Activated CD4-positive, alpha-beta T cell treated with anti-CD3 and anti-CD28 coated beads, Interleukin-2, amount 50 U/mL, for 24 hours (primary cell): ENCODE data around the gene AGBL5.

Experiments
- DNase-seq, 2 donors: peaks; one replicate each; pipeline ENCODE4 v3.0.0-alpha.2; 2020; ENCODE audit warnings: low read depth in 1 of 2, low spot score in 1 of 2

AGBL5 gene

GRCh38 chr2:27050996-27051901 lies at the start of gene AGBL5:
Gene AGBL5 (plus strand): TSS chr2:27051668. CDS start chr2:27052959, 1,291 bp downstream.
- peak; percentile 94 to 95 for DNase-seq

- DNase-seq: no peak
These were observed 49.5 kb upstream of the AGBL5 start for GRCh38 chr2:27001950-27002349.

DNA sequence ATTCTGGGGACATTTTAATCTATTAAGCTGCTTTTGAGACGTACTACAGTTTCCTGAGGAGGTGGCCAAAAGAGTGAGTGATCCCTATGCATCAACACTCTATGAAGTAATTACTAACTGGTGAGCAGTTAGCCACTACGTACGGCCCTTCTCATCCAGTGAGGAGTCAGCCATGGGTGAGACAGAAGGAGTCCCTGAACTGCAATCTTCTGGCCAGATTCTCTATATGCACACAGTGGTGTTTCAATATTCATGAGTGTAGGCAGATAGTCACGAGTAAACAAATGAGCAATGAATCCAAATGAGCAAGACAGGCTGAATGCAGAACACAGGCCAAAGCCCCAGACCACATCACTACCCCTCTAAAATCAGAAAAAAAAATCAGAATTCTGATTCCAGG lies 48.5 kb upstream of the AGBL5 start:
- DNase-seq: no peak

GRCh38 chr2:27003857-27004256 lies 47.6 kb upstream of the AGBL5 start:
- DNase-seq: no peak

DNA sequence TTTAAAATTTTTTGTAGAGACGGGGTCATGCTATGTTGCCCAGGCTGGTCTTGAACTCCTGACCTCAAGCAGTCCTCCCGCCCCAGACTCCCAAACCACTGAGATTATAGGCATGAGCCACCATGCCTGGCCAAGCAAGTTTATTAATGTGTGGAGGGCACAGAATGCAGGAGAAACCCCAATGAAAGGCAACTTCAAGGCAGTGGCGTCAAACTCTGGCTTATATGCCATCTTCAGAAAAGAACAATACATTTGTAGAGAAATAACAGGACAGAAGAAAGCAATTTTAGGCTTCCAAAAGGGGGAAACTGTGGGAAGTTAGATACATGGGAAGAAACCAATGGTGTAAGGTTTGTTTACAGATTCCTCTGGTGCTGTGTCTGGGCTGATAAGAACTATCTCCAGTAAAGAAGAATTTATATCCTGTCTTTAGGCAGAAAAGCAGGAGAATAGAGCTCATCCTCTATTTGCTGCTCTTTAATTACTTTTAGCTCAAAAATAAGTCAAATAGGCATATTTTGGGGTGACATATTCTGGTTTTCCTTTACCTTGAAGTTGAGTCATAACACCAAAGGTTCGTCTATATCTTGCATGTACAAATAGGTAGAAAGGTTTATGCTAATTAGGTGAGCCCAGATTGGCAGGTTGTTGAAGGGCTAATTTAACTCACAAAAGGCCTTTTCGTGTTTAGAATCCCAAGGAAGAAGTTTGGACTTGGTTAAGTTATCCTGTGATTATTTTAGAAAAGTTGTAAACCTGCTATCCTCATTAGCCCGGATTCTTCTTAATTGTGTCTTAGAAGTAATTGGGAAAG lies 44.7 kb upstream of the AGBL5 start:
- no peak for DNase-seq

- DNase-seq: no peak
These were observed 43.8 kb upstream of the AGBL5 start for GRCh38 chr2:27007416-27008374.

- DNase-seq: no peak
These were observed 42.8 kb upstream of the AGBL5 start for GRCh38 chr2:27008678-27009077.

DNA sequence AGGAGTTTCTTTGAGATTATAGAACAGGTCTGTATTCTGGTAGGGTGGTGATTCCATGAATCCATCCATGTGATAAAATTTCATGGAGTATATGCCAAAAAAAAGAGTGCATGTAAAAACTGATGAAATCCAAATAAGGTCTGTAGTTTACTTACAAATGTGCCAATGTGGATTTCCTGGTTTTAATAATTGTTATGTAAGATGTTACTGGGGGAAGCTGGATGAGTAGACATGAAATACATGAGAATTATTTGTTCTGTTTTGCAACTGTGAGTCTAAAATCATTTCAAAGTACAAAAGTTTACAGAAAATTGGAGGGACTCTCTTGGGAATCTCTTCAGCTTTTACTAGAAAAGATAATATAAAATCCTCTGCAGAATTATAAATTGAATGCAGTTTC lies 42.4 kb upstream of the AGBL5 start:
- no peak for DNase-seq

- no peak for DNase-seq
These were observed 41.8 kb upstream of the AGBL5 start for GRCh38 chr2:27009716-27010115.

DNA sequence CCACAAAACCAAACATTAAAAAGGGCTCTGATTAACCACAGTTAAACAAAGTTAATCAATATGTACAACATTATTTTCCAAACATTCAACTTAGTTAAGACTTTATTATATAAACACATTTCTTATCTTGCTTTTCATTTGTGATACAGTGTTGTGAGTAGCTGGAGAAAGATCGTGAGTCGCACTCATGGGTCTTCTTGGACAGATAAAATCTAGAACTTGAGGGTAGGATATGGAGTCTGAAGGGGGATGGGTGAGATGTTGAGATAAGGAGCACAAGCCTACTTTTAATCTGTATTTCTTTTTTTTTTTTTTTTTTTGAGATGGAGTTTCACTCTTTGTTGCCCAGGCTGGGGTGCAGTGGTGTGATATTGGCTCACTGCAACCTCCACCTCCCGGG lies 41.3 kb upstream of the AGBL5 start:
- no peak for DNase-seq

GRCh38 chr2:27013738-27014137 lies 37.7 kb upstream of the AGBL5 start:
- no peak for DNase-seq

GRCh38 chr2:27014771-27015433 lies 36.6 kb upstream of the AGBL5 start:
- no peak for DNase-seq

GRCh38 chr2:27016801-27017325 lies 34.6 kb upstream of the AGBL5 start:
- peak in 1 of 2 donors; percentile 39 for DNase-seq

- no peak for DNase-seq
These were observed 33.3 kb upstream of the AGBL5 start for GRCh38 chr2:27018142-27018541.

GRCh38 chr2:27019459-27019858 lies 32.0 kb upstream of the AGBL5 start:
- no peak for DNase-seq

DNA sequence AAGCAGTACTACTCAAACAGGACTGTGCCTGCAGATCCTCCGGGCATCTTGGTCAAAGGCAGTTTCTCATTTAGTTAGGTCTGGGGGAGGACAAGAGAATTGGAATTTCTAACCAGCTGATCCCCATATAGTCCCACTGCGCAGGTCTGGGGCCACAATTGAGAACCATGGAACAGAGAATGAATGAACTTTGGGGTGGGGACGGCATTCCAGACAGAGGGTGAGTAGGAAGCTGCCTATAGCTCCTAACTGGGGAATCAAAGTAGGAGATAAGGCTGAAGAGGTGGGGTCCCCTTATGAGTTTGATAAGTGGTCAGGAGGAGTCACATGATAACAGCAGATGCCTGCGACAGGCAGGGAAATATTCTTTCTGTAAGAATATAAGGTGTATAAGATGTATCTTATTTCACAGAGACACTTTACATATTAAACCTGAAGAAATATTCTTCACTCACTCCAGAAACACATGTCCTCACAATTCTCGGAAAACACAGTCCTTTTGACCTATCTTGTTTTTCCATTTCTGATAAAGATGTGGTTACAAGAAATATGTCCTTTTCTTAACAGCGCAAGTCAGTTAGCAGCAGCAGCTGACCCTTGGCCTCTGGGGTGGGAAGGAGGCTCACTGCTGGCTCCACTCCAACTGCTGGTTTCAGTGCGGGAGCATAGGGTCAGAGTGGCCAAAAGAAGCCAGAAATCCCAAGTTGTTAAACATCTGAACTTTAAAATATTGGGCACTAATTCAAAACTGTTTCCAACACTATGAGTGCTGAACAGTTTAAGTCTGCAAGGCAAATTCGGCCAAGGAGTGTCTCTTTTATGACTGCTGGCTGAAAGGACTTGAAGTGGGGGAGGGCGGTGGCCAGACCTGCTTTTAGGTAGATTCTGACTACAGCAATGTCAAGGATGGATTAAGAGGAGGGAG lies 31.3 kb upstream of the AGBL5 start:
- no peak for DNase-seq

- DNase-seq: no peak
These were observed 30.0 kb upstream of the AGBL5 start for GRCh38 chr2:27021253-27022049.

GRCh38 chr2:27023740-27024139 lies 27.7 kb upstream of the AGBL5 start:
- no peak for DNase-seq
